Heart right ventricle (tissue), 16 donors: ENCODE results near the gene PLN. TPM values are rescaled to one million over a fixed set of nuclear protein-coding genes. Genes with fewer than 3 reads are reported as not detected.

Experiments
- ATAC-seq, 8 donors: fragments of 200-7000 bp; cut with Tn5 transposase; one replicate each; pipeline ENCODE4 v1.9.1; 2020; ENCODE audit warnings: mild to moderate bottlenecking in 8 of 8, moderate library complexity in 8 of 8, moderate number of reproducible peaks in 1 of 8
- DNase-seq, 2 donors: peaks; one replicate each; pipeline ENCODE4 v3.0.0-alpha.2; 2020
- H3K27ac ChIP-seq, 10 donors: fragments of 200-600 bp; sonication (generic) in 2 of 10; one replicate each; pipeline versions ENCODE4 v1.5.0 to v1.8.0; 2020 to 2022; ENCODE audit warnings: mild to moderate bottlenecking in 3 of 10
- H3K27me3 ChIP-seq, 7 donors: fragments of 200-600 bp; one replicate each; pipeline ENCODE4 v1.8.0; 2021 to 2022; ENCODE audit warnings: mild to moderate bottlenecking in 2 of 7
- H3K36me3 ChIP-seq, 9 donors: fragments of 200-600 bp; sonication (generic) in 1 of 9; one replicate each; pipeline versions ENCODE4 v1.5.0 to v1.8.0; 2020 to 2022; ENCODE audit warnings: mild to moderate bottlenecking in 2 of 9
- H3K4me1 ChIP-seq, 9 donors: fragments of 200-600 bp; sonication (generic) in 1 of 9; one replicate each; pipeline versions ENCODE4 v1.5.0 to v1.8.0; 2020 to 2022; ENCODE audit warnings: mild to moderate bottlenecking in 4 of 9
- H3K4me3 ChIP-seq, 10 donors: fragments of 200-600 bp; sonication (generic) in 2 of 10; one replicate each; pipeline versions ENCODE4 v1.5.0 to v1.8.0; 2020 to 2022; ENCODE audit warnings: mild to moderate bottlenecking in 7 of 10, moderate library complexity in 2 of 10
- H3K9me3 ChIP-seq, 11 donors: fragments of 200-600 bp in 10 of 11; sonication (generic) in 2 of 11; one replicate each; pipeline versions ENCODE4 v1.5.0 to v1.8.0; 2013 to 2022; ENCODE audit warnings: mild to moderate bottlenecking in 2 of 11, control low read depth in 1 of 11, moderate library complexity in 1 of 11
- CTCF ChIP-seq, 9 donors: fragments of 200-600 bp; sonication (generic) in 2 of 9; IDR thresholded peaks; one replicate each; pipeline versions ENCODE4 v1.5.0 to v1.8.0; 2021 to 2022; ENCODE audit warnings: antibody characterized with exemption in 9 of 9, mild to moderate bottlenecking in 5 of 9, moderate library complexity in 1 of 9
- WGBS, 2 donors: extraction: QIAGEN DNeasy Blood & Tissue Kit; methylation state at CpG; one replicate each; pipeline ENCODE4 v1.1.7; 2013; ENCODE audit warnings: inconsistent platforms in 1 of 2; 5-methylcytosine and 5-hydroxymethylcytosine counted together
- intact Hi-C, 10 donors: fragments of 100-400 bp; cut with DNase I; formaldehyde crosslinking; loops; one replicate each; pipeline versions ENCODE4 v1.11.1 to v1.14.2; 2022
- polyA plus RNA-seq, 2 donors: library from polyadenylated mRNA; stranded (reverse); fragments of 200-250 nt; gene quantifications; one replicate each; pipeline ENCODE4 v1.2.3, GENCODE V29; 2013
- total RNA-seq, 10 donors: library from RNA; stranded (reverse); fragmentation: NEBNext Ultra II Directional in 3 of 10; extraction: Animal tissue kit (Norgen Biotek cat#: 25700) in 3 of 10; gene quantifications; one replicate each; pipeline versions ENCODE4 v1.2.1 to v1.2.4, GENCODE V29; 2021 to 2023
- donor health status: Arrhythmogenic right ventricular cardiomyopathy.
- donor health status: ischemic (EF 13 %, LVEDD 7.1; RV severe dilation, severe dysfunction).
- donor health status: healthy with polysubstance abuse.
- donor health status: DM: no; HTN: yes; CAD: no.
- donor health status: DM: no; HTN: no; CAD: no.
- donor health status: ischemic (EF 25% LVEDD 6.9; RV normal size, moderate dysfunction).
- donor health status: ischemic (EF 25% LVEDD 5.7; RV mildly dilated, moderate dysfunction).
- donor health status: healthy.
- donor health status: DM: yes; HTN: yes; CAD: no.
- donor health status: Ischemic cardiomyopathy.
- donor health status: ischemic (EF 35%, LVEDD 5.7; RV mildly dilated, moderate dysfunction).
- donor health status: nonischemic (EF 11% LVEDD 7.7; RV severe dilation, severe dysfunction).
- donor health status: DM: yes; HTN: yes; CAD: no.
- donor health status: PGD.
- donor health status: ischemic (EF 29% LVEDD 5.4; RV normal size, mild dysfunction).
- donor health status: nonischemic (EF 23%, LVEDD 6.1; RV moderate dilation, normal function).

The PLN gene
- total and polyA plus RNA-seq, 12 donors = 764 to 3,094 (median 2,593) TPM

GRCh38 chr6:118544105-118544504, 4.0 kb upstream of the PLN start:
- intact Hi-C loops = loop anchor here in 2 of 10 donors (5.0 to 10.0 kb wide), 2 partner anchors 169 to 172 kb away; no protein-coding TSS in a partner anchor
- WGBS, 2 donors = 30 to 35% methylated on average over 3 of the region's 3 CpGs
- Histone ChIP-seq H3K27me3 (no peaks in the 10 kb centered on the region), H3K4me3 (peak overlapping the region in 6 of 10 donors; percentile 7 to 18 (median 10)), H3K4me1 (peaks cover 0 to 40% (median 4%) of the 10 kb centered on the region in 9 donors), H3K27ac (peak overlapping the region; percentile 3 to 89 (median 82)), H3K36me3 (no peaks in the 10 kb centered on the region), H3K9me3 (no peaks in the 10 kb centered on the region)
- TF ChIP-seq CTCF (IDR thresholded peaks at IDR 0.05) = no peak
- no peak for ATAC-seq
- no peak for DNase-seq

GRCh38 chr6:118546164-118546879, 1.8 kb upstream of the PLN start:
- Histone ChIP-seq H3K4me1 (peaks cover 0 to 29% (median 4%) of the 10 kb centered on the region in 9 donors), H3K27ac (peak overlapping the region; percentile 3 to 89 (median 82)), H3K36me3 (peaks cover 0 to 3% (median 0%) of the 10 kb centered on the region in 9 donors), H3K9me3 (no peaks in the 10 kb centered on the region), H3K4me3 (peak overlapping the region in 8 of 10 donors; percentile 6 to 60 (median 56)), H3K27me3 (no peaks in the 10 kb centered on the region)
- WGBS, 2 donors = 41 to 52% methylated on average over 4 of the region's 4 CpGs
- ATAC-seq (no peak), DNase-seq (no peak)
- TF ChIP-seq CTCF (IDR thresholded peaks at IDR 0.05) = no peak
- intact Hi-C loops = loop anchor here in 2 of 10 donors (5.0 to 10.0 kb wide), 3 partner anchors 34 to 259 kb away; no protein-coding TSS in a partner anchor

DNA sequence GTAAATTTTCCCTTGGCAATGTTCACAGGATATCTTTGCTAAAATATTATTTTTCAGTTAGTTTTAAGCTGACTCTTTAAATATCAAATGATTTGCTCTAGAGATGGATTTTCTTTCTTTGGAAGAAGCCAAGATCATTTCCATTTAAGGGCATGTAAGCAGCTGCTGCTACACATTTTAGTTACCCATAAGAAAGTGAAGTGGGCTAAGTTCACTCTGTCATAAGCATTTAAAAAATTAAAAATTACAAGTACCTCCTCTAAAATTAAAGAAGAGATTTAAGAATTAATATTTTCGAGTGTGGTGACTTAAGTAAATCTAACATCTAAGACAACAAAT, 1.2 kb upstream of the PLN start:
- no peaks in the 10 kb centered on the region for H3K27me3 ChIP-seq
- no peak for TF ChIP-seq CTCF (IDR thresholded peaks at IDR 0.05)
- H3K4me1 ChIP-seq = peaks cover 0 to 27% (median 4%) of the 10 kb centered on the region in 9 donors
- DNase-seq (no peak), ATAC-seq (no peak)
- no peaks in the 10 kb centered on the region for H3K9me3 ChIP-seq
- whole genome bisulfite sequencing, 2 donors = 30 to 37% methylated on average over 1 of the region's 1 CpG
- intact Hi-C loops = loop anchor here in 2 of 10 donors (5.0 to 10.0 kb wide), 3 partner anchors 35 to 260 kb away; no protein-coding TSS in a partner anchor
- peak overlapping the region; percentile 52 to 89 (median 82) for H3K27ac ChIP-seq
- peaks cover 0 to 6% (median 0%) of the 10 kb centered on the region in 9 donors for H3K36me3 ChIP-seq
- H3K4me3 ChIP-seq = peak overlapping the region; percentile 16 to 60 (median 50)

GRCh38 chr6:118548613-118549012, 517 bp downstream of the PLN start:
- DNase-seq = no peak
- no peak for TF ChIP-seq CTCF (IDR thresholded peaks at IDR 0.05)
- intact Hi-C loops = loop anchor here in 2 of 10 donors (5.0 to 10.0 kb wide), 3 partner anchors 36 to 261 kb away; no protein-coding TSS in a partner anchor
- no peak for ATAC-seq
- Histone ChIP-seq H3K36me3 (peaks cover 0 to 23% (median 0%) of the 10 kb centered on the region in 9 donors), H3K4me1 (peaks cover 0 to 20% (median 4%) of the 10 kb centered on the region in 9 donors), H3K4me3 (peak overlapping the region; percentile 16 to 60 (median 50)), H3K27me3 (no peaks in the 10 kb centered on the region), H3K9me3 (no peaks in the 10 kb centered on the region), H3K27ac (peak overlapping the region; percentile 9 to 89 (median 82))
